HEK293T (cell line): ENCODE measurements around the gene ADCY2.

Experiments
- CTCF ChIA-PET: fragments of 350-600 bp; formaldehyde crosslinking; extraction: SDS; loops from one replicate; lab custom pipeline; 2021; ENCODE audit warnings: antibody characterized with exemption, inconsistent platforms; lab: Yijun Ruan, JAX
- POLR2A ChIA-PET: fragments of 350-600 bp; formaldehyde crosslinking; extraction: SDS; loops from one replicate; lab custom pipeline; 2020; ENCODE audit warnings: antibody characterized with exemption, inconsistent platforms; lab: Yijun Ruan, JAX
- DNase-seq: peaks from one replicate; pipeline ENCODE4 v3.0.0; 2012; ENCODE audit warnings: mixed read lengths; ENCODE audit errors: extremely low spot score
- ARNT ChIP-seq: fragments of 450-650 bp; IDR thresholded peaks from 2 replicates; pipeline ENCODE4 v1.6.1; 2017; ENCODE audit warnings: mild to moderate bottlenecking
- BHLHE40 ChIP-seq: fragments of 450-650 bp; IDR thresholded peaks from 2 replicates; pipeline ENCODE4 v1.6.1; 2016; ENCODE audit warnings: mild to moderate bottlenecking, moderate library complexity, borderline replicate concordance
- CTBP1 ChIP-seq: fragments of 450-650 bp; IDR thresholded peaks from 2 replicates; pipeline ENCODE4 v1.6.1; 2016; ENCODE audit warnings: borderline replicate concordance
- ELF4 ChIP-seq: fragments of 450-650 bp; IDR thresholded peaks from 2 replicates; pipeline ENCODE4 v1.6.1; 2017; ENCODE audit warnings: antibody characterized with exemption
- FOXA1 ChIP-seq: fragments of 450-650 bp; IDR thresholded peaks from 2 replicates; pipeline ENCODE4 v1.6.1; 2016; ENCODE audit warnings: mild to moderate bottlenecking
- FOXK2 ChIP-seq: fragments of 450-650 bp; IDR thresholded peaks from 2 replicates; pipeline ENCODE4 v1.6.1; 2016; ENCODE audit warnings: mild to moderate bottlenecking
- FOXM1 ChIP-seq: fragments of 450-650 bp; IDR thresholded peaks from 2 replicates; pipeline ENCODE4 v1.6.1; 2017; ENCODE audit warnings: mild to moderate bottlenecking, borderline replicate concordance
- HDGF ChIP-seq: fragments of 450-650 bp; IDR thresholded peaks from 2 replicates; pipeline ENCODE4 v1.6.1; 2017; ENCODE audit warnings: antibody characterized with exemption, borderline replicate concordance
- L3MBTL2 ChIP-seq: fragments of 450-650 bp; conservative IDR thresholded peaks from 2 replicates; pipeline ENCODE4 v1.6.1; 2016; ENCODE audit warnings: mild to moderate bottlenecking
- LEF1 ChIP-seq: fragments of 450-650 bp; IDR thresholded peaks from 2 replicates; pipeline ENCODE4 v1.6.1; 2017; ENCODE audit warnings: mild to moderate bottlenecking, borderline replicate concordance
- NFRKB ChIP-seq: fragments of 450-650 bp; IDR thresholded peaks from 2 replicates; pipeline ENCODE4 v1.6.1; 2016; ENCODE audit warnings: mild to moderate bottlenecking, moderate library complexity
- SP1 ChIP-seq: fragments of 450-650 bp; IDR thresholded peaks from 2 replicates; pipeline ENCODE4 v1.6.1; 2017
- SUZ12 ChIP-seq: fragments of 450-650 bp; IDR thresholded peaks from 2 replicates; pipeline ENCODE4 v1.6.1; 2016; ENCODE audit warnings: mild to moderate bottlenecking
- TARDBP ChIP-seq: fragments of 450-650 bp; IDR thresholded peaks from 2 replicates; pipeline ENCODE4 v1.6.1; 2016
- ZNF384 ChIP-seq: fragments of 450-650 bp; IDR thresholded peaks from 2 replicates; pipeline ENCODE4 v1.6.1; 2016
- TF ChIP-seq, protein P1 (sequence below): fragments of 450-650 bp; IDR thresholded peaks from 2 replicates; pipeline ENCODE4 v1.6.1; 2016

ADCY2 gene

DNA sequence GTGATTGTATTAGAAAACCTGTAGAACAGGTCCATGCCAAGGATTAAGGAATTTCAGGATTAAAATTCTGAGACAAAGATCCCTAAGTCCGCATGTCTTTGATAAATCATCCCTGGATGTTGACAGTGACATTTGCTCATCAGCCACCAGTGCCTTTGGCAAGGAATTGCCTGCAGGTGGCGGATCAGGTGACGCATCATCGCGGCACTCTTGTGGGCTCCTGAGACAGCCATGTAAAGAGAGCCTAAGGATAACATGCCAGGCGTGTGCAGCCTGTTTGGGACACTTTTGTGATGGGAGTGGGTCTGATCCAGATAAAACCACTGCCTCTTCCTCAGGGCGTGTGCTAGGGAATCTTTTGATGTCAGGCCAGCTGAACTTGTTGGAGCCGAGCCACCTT lies 40.6 kb downstream of the ADCY2 start:
- CTCF ChIA-PET, result no interaction called here
- POLR2A ChIA-PET, result no interaction called here
- TF ChIP-seq ELF4, result no peak
- TF ChIP-seq, protein P1, sequence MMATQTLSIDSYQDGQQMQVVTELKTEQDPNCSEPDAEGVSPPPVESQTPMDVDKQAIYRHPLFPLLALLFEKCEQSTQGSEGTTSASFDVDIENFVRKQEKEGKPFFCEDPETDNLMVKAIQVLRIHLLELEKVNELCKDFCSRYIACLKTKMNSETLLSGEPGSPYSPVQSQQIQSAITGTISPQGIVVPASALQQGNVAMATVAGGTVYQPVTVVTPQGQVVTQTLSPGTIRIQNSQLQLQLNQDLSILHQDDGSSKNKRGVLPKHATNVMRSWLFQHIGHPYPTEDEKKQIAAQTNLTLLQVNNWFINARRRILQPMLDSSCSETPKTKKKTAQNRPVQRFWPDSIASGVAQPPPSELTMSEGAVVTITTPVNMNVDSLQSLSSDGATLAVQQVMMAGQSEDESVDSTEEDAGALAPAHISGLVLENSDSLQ, result no peak
- no peak for TF ChIP-seq SUZ12
- no peak for TF ChIP-seq HDGF
- no peak for TF ChIP-seq LEF1
- TF ChIP-seq BHLHE40, result no peak
- no peak for TF ChIP-seq ARNT
- TF ChIP-seq TARDBP, result no peak
- TF ChIP-seq NFRKB, result no peak
- TF ChIP-seq FOXA1, result no peak
- TF ChIP-seq ZNF384, result no peak
- no peak for TF ChIP-seq FOXK2
- TF ChIP-seq FOXM1, result no peak
- TF ChIP-seq SP1, result no peak
- TF ChIP-seq CTBP1, result no peak
- no peak for TF ChIP-seq L3MBTL2
- no peak for DNase-seq

DNA sequence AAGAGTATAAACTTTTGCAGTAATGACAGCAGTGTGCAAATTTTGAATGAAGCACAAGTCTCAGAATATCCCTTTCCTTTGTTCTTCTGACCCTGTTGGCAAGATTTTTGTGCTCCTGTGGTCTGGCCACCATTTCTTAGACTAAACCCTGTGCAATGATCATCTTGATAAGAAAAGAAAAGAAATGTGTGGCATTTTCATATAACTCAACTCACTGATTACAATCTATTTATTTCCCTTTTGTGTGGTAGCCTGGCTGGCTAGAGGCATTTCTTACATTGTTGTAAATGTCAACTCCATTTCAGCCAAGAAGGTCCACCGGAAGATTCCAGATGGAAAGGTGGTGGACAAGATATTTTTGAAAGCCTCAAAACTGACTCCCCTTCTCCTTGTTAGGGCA lies 41.9 kb downstream of the ADCY2 start:
- TF ChIP-seq FOXK2 (no peak), FOXM1 (no peak), ZNF384 (no peak), NFRKB (no peak), FOXA1 (no peak), BHLHE40 (no peak), ARNT (no peak), SP1 (no peak), CTBP1 (no peak), HDGF (no peak), TARDBP (no peak), SUZ12 (no peak), L3MBTL2 (no peak), LEF1 (no peak), ELF4 (no peak)
- TF ChIP-seq, protein P1, result no peak
- POLR2A ChIA-PET, result no interaction called here
- CTCF ChIA-PET, result no interaction called here
- no peak for DNase-seq

DNA sequence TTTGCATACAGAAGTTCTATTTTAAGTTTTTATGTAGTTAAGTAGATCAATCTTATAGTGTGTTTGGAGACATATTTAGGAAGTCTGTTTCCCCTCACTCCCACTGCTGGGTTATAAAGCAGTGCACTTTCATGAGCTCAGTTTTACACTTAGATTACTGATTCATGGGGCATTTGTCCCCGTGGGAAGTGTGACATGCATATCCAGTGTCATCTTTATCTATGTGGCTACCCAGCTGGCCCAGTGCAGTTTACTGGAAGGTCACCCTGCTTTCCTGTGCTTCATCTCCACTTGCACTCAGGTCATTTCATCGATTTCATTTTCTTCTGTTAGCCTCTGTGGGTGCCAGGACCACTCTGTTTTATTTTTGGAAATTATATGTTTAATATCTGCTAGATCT lies 49.1 kb downstream of the ADCY2 start:
- ChIA-PET CTCF (no interaction called here), POLR2A (no interaction called here)
- TF ChIP-seq FOXM1, result no peak
- TF ChIP-seq FOXA1, result no peak
- DNase-seq, result no peak

DNA sequence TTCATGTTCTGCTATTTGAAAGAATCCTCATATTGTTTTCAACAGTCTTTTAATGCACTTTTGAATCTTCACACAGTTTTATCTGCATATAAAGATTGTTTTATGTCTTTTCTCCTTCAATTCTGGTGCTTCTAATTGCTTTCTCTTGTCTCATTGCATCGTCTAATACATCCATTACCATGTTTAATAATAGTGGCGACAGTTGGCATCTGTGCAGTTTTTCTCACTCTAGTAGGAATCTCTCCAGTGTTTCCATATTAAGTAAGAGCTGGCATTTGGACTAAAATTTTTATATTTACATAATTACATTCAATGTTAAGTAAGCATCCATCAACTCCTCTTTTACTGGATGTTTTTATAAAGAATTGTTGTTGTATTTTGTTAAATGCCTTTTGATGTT lies 49.9 kb downstream of the ADCY2 start:
- ChIA-PET POLR2A (no interaction called here), CTCF (no interaction called here)
- DNase-seq, result no peak
- no peak for TF ChIP-seq NFRKB
- no peak for TF ChIP-seq FOXA1
- no peak for TF ChIP-seq SUZ12
- TF ChIP-seq FOXK2, result no peak
- TF ChIP-seq, protein P1, result no peak
- no peak for TF ChIP-seq ARNT
- no peak for TF ChIP-seq SP1
- TF ChIP-seq L3MBTL2, result no peak
- TF ChIP-seq CTBP1, result no peak
- TF ChIP-seq HDGF, result no peak
- TF ChIP-seq FOXM1, result no peak
- TF ChIP-seq ZNF384, result no peak
- no peak for TF ChIP-seq BHLHE40

DNA sequence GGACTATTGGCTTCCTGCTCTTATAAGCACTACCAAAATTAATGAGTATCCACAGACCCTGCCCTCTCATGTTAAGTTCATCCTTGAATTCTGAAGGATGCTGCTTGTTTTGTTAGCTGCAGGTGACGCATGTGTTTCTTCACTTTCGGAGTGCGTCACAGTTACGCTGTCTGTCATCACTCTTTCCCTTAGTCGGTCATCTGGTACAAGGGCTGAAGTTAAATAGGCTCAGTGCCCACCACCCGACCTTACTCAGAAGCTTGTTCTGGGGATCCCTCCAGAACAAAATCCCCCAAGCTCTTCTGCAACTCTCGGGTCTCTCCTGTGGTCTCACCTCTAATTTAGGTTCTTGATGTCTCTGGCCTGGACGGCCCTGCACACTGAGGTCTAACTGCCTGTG lies 51.0 kb downstream of the ADCY2 start:
- no peak for DNase-seq
- TF ChIP-seq SUZ12, result no peak
- no peak for TF ChIP-seq FOXK2
- TF ChIP-seq FOXA1, result no peak
- TF ChIP-seq ARNT, result no peak
- TF ChIP-seq ZNF384, result no peak
- no peak for TF ChIP-seq BHLHE40
- TF ChIP-seq FOXM1, result no peak
- TF ChIP-seq HDGF, result no peak
- no peak for TF ChIP-seq SP1
- TF ChIP-seq L3MBTL2, result no peak
- no peak for TF ChIP-seq TARDBP
- TF ChIP-seq, protein P1, result no peak
- no peak for TF ChIP-seq CTBP1
- POLR2A ChIA-PET, result no interaction called here
- CTCF ChIA-PET, result no interaction called here

DNA sequence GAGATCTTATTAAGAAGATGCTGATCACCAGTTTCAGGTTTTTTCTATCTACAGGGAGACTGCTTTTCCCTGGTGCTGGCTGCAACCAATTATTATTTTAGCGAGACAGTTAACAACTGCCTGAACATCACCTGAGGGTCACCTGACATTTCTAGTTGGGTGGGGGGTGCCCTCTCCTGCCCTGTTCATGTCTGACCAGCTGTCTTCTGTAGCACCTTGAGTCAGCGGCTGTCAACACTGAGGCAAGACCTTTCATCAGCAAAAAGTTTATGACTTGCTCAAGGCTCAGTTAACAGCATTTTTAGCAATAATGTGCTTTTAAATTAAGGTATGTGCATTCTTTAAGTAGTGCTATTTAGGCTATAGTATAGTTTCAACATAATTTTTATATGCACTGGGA lies 58.0 kb downstream of the ADCY2 start:
- ChIA-PET POLR2A (no interaction called here), CTCF (no interaction called here)
- TF ChIP-seq NFRKB (no peak), FOXA1 (no peak), L3MBTL2 (no peak)
- TF ChIP-seq, protein P1, result no peak
- no peak for DNase-seq
